IMR-90 (cell line): Measurements from ENCODE around the gene CD207. TPM values are rescaled to one million over a fixed set of nuclear protein-coding genes. Genes with fewer than 3 reads are reported as not detected.

Source experiments
- ATAC-seq: fragments of 200-7000 bp; cut with Tn5 transposase; 2 replicates; pipeline ENCODE4 v1.9.1; 2020; ENCODE audit warnings: low read depth, mild to moderate bottlenecking, moderate library complexity
- BruUV-seq: library from RNA; stranded (reverse); fragments of 400-500 nt; replicated peaks from 2 replicates; lab custom pipeline; 2021; lab: Mats Ljungman, UMichigan
- CTCF ChIA-PET: fragments of 300-600 bp; formaldehyde crosslinking; extraction: SDS; loops from one replicate; lab custom pipeline; 2021; ENCODE audit warnings: antibody characterized with exemption; lab: Yijun Ruan, JAX
- POLR2A ChIA-PET: fragments of 300-600 bp; sonication (Branson Sonifier 250); formaldehyde crosslinking; loops from one replicate; lab custom pipeline; 2022; ENCODE audit warnings: antibody characterized with exemption; ENCODE audit not compliant: unreplicated experiment; lab: Charles Lee
- DNase-seq: peaks from one replicate; pipeline ENCODE4 v3.0.0; 2013
- H2AFZ ChIP-seq: replicated peaks from 2 replicates; pipeline ENCODE3; 2013; ENCODE audit warnings: low read length, mild to moderate bottlenecking; ENCODE audit not compliant: poor library complexity
- H2AK5ac ChIP-seq: 2 replicates; pipeline ENCODE4 v1.6.1; 2013; ENCODE audit warnings: low read depth, low read length, inconsistent platforms
- H2AK9ac ChIP-seq: replicated peaks from 2 replicates; pipeline ENCODE3; 2013; ENCODE audit warnings: mild to moderate bottlenecking, low read depth, low read length, moderate library complexity; ENCODE audit not compliant: poor library complexity
- H2BK120ac ChIP-seq: 2 replicates; pipeline ENCODE4 v1.6.1; 2013; ENCODE audit warnings: low read depth, low read length, inconsistent platforms
- H2BK15ac ChIP-seq: 3 replicates; pipeline ENCODE4 v1.6.1; 2013; ENCODE audit warnings: low read depth, low read length, inconsistent platforms
- H2BK20ac ChIP-seq: 2 replicates; pipeline ENCODE4 v1.6.1; 2013; ENCODE audit warnings: low read depth, mild to moderate bottlenecking, inconsistent platforms, low read length, moderate library complexity
- H2BK5ac ChIP-seq: 2 replicates; pipeline ENCODE4 v1.6.1; 2013; ENCODE audit warnings: mild to moderate bottlenecking, low read depth, low read length, inconsistent platforms; ENCODE audit not compliant: poor library complexity, severe bottlenecking
- H3K14ac ChIP-seq: replicated peaks from 2 replicates; pipeline ENCODE4 v1.6.1; 2013; ENCODE audit warnings: low read depth, low read length, inconsistent platforms
- H3K18ac ChIP-seq: 2 replicates; pipeline ENCODE4 v1.6.1; 2013; ENCODE audit warnings: low read depth, low read length, control low read depth
- H3K23ac ChIP-seq: 2 replicates; pipeline ENCODE4 v1.6.1; 2013; ENCODE audit warnings: low read depth, low read length, inconsistent platforms
- H3K27ac ChIP-seq: 2 replicates; pipeline ENCODE4 v1.5.1; 2013; ENCODE audit warnings: mild to moderate bottlenecking, control low read depth, low read length; ENCODE audit not compliant: insufficient read depth
- H3K27me3 ChIP-seq: 2 replicates; pipeline ENCODE4 v1.6.1; 2013; ENCODE audit warnings: low read length; ENCODE audit not compliant: control insufficient read depth, insufficient read depth
- H3K36me3 ChIP-seq: 2 replicates; pipeline ENCODE4 v1.6.1; 2013; ENCODE audit warnings: low read length, mixed read lengths; ENCODE audit not compliant: control insufficient read depth, insufficient read depth
- H3K4ac ChIP-seq: 2 replicates; pipeline ENCODE4 v1.6.1; 2013; ENCODE audit warnings: low read depth, low read length, inconsistent platforms
- H3K4me1 ChIP-seq: 2 replicates; pipeline ENCODE4 v1.6.1; 2013; ENCODE audit warnings: low read length, mixed read lengths; ENCODE audit not compliant: control insufficient read depth, insufficient read depth
- H3K4me2 ChIP-seq: 2 replicates; pipeline ENCODE4 v1.6.1; 2013; ENCODE audit warnings: low read depth, mild to moderate bottlenecking, control low read depth, low read length, moderate library complexity
- H3K4me3 ChIP-seq: 2 replicates; pipeline ENCODE4 v1.5.1; 2013; ENCODE audit warnings: low read depth, mild to moderate bottlenecking, control low read depth, low read length, moderate library complexity; ENCODE audit not compliant: insufficient read depth
- H3K56ac ChIP-seq: 2 replicates; pipeline ENCODE4 v1.6.1; 2013; ENCODE audit warnings: low read length, inconsistent platforms; ENCODE audit not compliant: insufficient read depth; ENCODE audit errors: extremely low read depth
- H3K79me1 ChIP-seq, 2 experiments: 2 replicates each; pipeline ENCODE4 v1.6.1; 2013; ENCODE audit warnings: low read length in 2 of 2, inconsistent platforms in 1 of 2, low read depth in 1 of 2
- H3K9ac ChIP-seq: 2 replicates; pipeline ENCODE4 v1.6.1; 2013; ENCODE audit warnings: low read depth, low read length, control low read depth
- H3K9me1 ChIP-seq: 2 replicates; pipeline ENCODE4 v1.6.1; 2013; ENCODE audit warnings: low read length, inconsistent platforms; ENCODE audit not compliant: insufficient read depth
- H3K9me3 ChIP-seq: 2 replicates; pipeline ENCODE4 v1.6.1; 2013; ENCODE audit warnings: low read length; ENCODE audit not compliant: control insufficient read depth, insufficient read depth
- H4K20me1 ChIP-seq: 2 replicates; pipeline ENCODE4 v1.6.1; 2013; ENCODE audit warnings: low read length, inconsistent platforms; ENCODE audit not compliant: insufficient read depth
- H4K5ac ChIP-seq: 2 replicates; pipeline ENCODE4 v1.6.1; 2013; ENCODE audit warnings: mild to moderate bottlenecking, low read depth, low read length, control low read depth
- H4K8ac ChIP-seq, 2 experiments: 2 replicates each; pipeline ENCODE4 v1.6.1; 2013; ENCODE audit warnings: low read depth in 2 of 2, low read length in 2 of 2, control low read depth in 1 of 2, inconsistent platforms in 1 of 2
- H4K91ac ChIP-seq: 2 replicates; pipeline ENCODE4 v1.6.1; 2013; ENCODE audit warnings: low read depth, low read length, inconsistent platforms; ENCODE audit not compliant: insufficient read depth
- CHD1 ChIP-seq: IDR thresholded peaks from 2 replicates; pipeline ENCODE4 v1.6.1; 2012; ENCODE audit warnings: low read depth, low read length, improper control_type of control experiment
- CTCF ChIP-seq: conservative IDR thresholded peaks from 2 replicates; pipeline ENCODE4 v1.5.1; 2012; ENCODE audit warnings: mild to moderate bottlenecking, low read depth, low read length, improper control_type of control experiment
- ELK1 ChIP-seq: fragments of 150-350 bp; IDR thresholded peaks from 2 replicates; pipeline ENCODE4 v1.6.1; 2016; ENCODE audit warnings: low read depth, mild to moderate bottlenecking, low read length, moderate library complexity, borderline replicate concordance
- FOS ChIP-seq: fragments of 150-350 bp; IDR thresholded peaks from 2 replicates; pipeline ENCODE4 v1.6.1; 2016; ENCODE audit warnings: low read depth, low read length
- MAFK ChIP-seq: IDR thresholded peaks from 2 replicates; pipeline ENCODE4 v1.6.1; 2012; ENCODE audit warnings: low read depth, low read length, improper control_type of control experiment
- MXI1 ChIP-seq: IDR thresholded peaks from 2 replicates; pipeline ENCODE4 v1.6.1; 2012; ENCODE audit warnings: low read depth, mild to moderate bottlenecking, low read length, moderate library complexity, borderline replicate concordance
- NFE2L2 ChIP-seq: fragments of 150-350 bp; IDR thresholded peaks from 2 replicates; pipeline ENCODE4 v1.6.1; 2016; ENCODE audit warnings: low read depth, mild to moderate bottlenecking, low read length
- POLR2A ChIP-seq: IDR thresholded peaks from 2 replicates; pipeline ENCODE4 v1.6.1; 2012; ENCODE audit warnings: mild to moderate bottlenecking, low read depth, low read length
- RCOR1 ChIP-seq: IDR thresholded peaks from 2 replicates; pipeline ENCODE4 v1.6.1; 2012; ENCODE audit warnings: mild to moderate bottlenecking, low read length, improper control_type of control experiment; ENCODE audit not compliant: insufficient replicate concordance
- RFX5 ChIP-seq: IDR thresholded peaks from 2 replicates; pipeline ENCODE4 v1.8.0; 2012; ENCODE audit warnings: low read depth, mild to moderate bottlenecking, low read length, moderate library complexity
- SMC3 ChIP-seq: fragments of 150-350 bp; IDR thresholded peaks from 2 replicates; pipeline ENCODE4 v1.6.1; 2016; ENCODE audit warnings: low read depth, mild to moderate bottlenecking, antibody characterized with exemption, low read length, moderate library complexity
- WGBS, 2 experiments: methylation state at CpG; one replicate each; pipeline versions ENCODE4 v1.1.5 to v1.1.7; 2013; ENCODE audit warnings: missing lambda C conversion rate in 2 of 2; ENCODE audit not compliant: insufficient read length in 1 of 2; ENCODE audit errors: extremely low coverage in 2 of 2; 5-methylcytosine and 5-hydroxymethylcytosine counted together
- dilution Hi-C: fragments of 300-500 bp; cut with HindIII; formaldehyde crosslinking; loops from one replicate; pipeline ENCODE4 v1.14.3; 2018; ENCODE audit warnings: low sequenced_read_pairs; ENCODE audit not compliant: unreplicated experiment
- in situ Hi-C: fragments of 300-500 bp; cut with MboI; formaldehyde crosslinking; loops from 3 replicates; pipeline ENCODE4 v1.14.3; 2019; ENCODE audit warnings: low sequenced_read_pairs, inconsistent platforms, mixed read lengths
- intact Hi-C: fragments of 100-400 bp; cut with micrococcal nuclease; formaldehyde crosslinking; loops from 2 replicates; pipeline ENCODE4 v1.10.0; 2022
- polyA plus RNA-seq, 3 experiments: library from polyadenylated mRNA; depleted of rRNA; stranded (reverse); fragments of >200 nt; gene quantifications; 2 replicates each; pipeline ENCODE4 v1.2.3, GENCODE V29; 2012; ENCODE audit warnings: low replicate concordance in 1 of 3
- total RNA-seq: library from RNA; depleted of rRNA; stranded (reverse); fragments of >200 nt; gene quantifications from 2 replicates; pipeline ENCODE4 v1.2.3, GENCODE V29; 2012

The CD207 gene
- total and polyA plus RNA-seq, 2 of the 4 experiments (the other 2 are of a cell fraction) = not detected

- dilution Hi-C loops = no loop called here
- TF ChIP-seq RFX5 (no peak), MXI1 (no peak), FOS (no peak), NFE2L2 (no peak), CTCF (no peak), SMC3 (no peak), POLR2A (no peak), RCOR1 (no peak), ELK1 (no peak), CHD1 (no peak), MAFK (no peak)
- H3K79me1 ChIP-seq = no peaks in the 10 kb centered on the region
- ATAC-seq = no peak
- no peaks in the 10 kb centered on the region for H3K9me3 ChIP-seq
- no TSS peak for BruUV-seq
- H2AFZ ChIP-seq = no peak overlapping the region
- no peak overlapping the region for H2BK5ac ChIP-seq
- H3K14ac ChIP-seq = no peak overlapping the region
- H3K27me3 ChIP-seq = peaks cover 6% of the 10 kb centered on the region; the same call in 1 of the 2 replicates
- H3K4me3 ChIP-seq = no peak overlapping the region
- CTCF ChIA-PET = no interaction called here
- H3K4ac ChIP-seq = no peak overlapping the region
- intact Hi-C loops = no loop called here
- in situ Hi-C loops = no loop called here
- no peak overlapping the region for H3K18ac ChIP-seq
- no peak overlapping the region for H4K8ac ChIP-seq
- H2BK20ac ChIP-seq = no peak overlapping the region
- no peak overlapping the region for H2AK9ac ChIP-seq
- no peak overlapping the region for H4K91ac ChIP-seq
- H3K23ac ChIP-seq = no peak overlapping the region
- POLR2A ChIA-PET = no interaction called here
- no peak overlapping the region for H2AK5ac ChIP-seq
- H4K20me1 ChIP-seq = no peaks in the 10 kb centered on the region
- H3K27ac ChIP-seq = no peak overlapping the region
- H4K5ac ChIP-seq = no peak overlapping the region
- H3K4me1 ChIP-seq = no peaks in the 10 kb centered on the region
- H3K9me1 ChIP-seq = no peaks in the 10 kb centered on the region
- no peak overlapping the region for H2BK120ac ChIP-seq
- H3K56ac ChIP-seq = no peak overlapping the region
- DNase-seq = no peak
- H3K4me2 ChIP-seq = no peak overlapping the region
- no peaks in the 10 kb centered on the region for H3K36me3 ChIP-seq
- 64% methylated on average over 5 of the region's 12 CpGs; no CpG with 5 or more reads in 1 of the 2 experiments for WGBS, 2 experiments
- H2BK15ac ChIP-seq = no peak overlapping the region
- no peak overlapping the region for H3K9ac ChIP-seq
Measured at GRCh38 chr2:70808983-70809958, 26.3 kb downstream of the CD207 start.
